Measurements from ENCODE around the gene MBD3L2. TPM values are rescaled to one million over a fixed set of nuclear protein-coding genes. Genes with fewer than 3 reads are reported as not detected.
"Not testable (repeated sequence)": the region's sequence is repeated elsewhere in the genome, so short reads cannot be mapped to it uniquely, and the experiment has no call there.

The MBD3L2 gene
- total RNA-seq: not detected

- H3K27ac ChIP-seq; DNase-seq; H3K36me3 ChIP-seq; H3K4me3 ChIP-seq (replicated peaks in 1 of 3); H3K27me3 ChIP-seq; H3K4me1 ChIP-seq; H3K9me3 ChIP-seq; intact Hi-C loops (cut with DNase I): not testable (repeated sequence)
- WGBS, 2 donors: no CpG with 5 or more reads among the region's 7 CpGs
Observed at GRCh38 chr19:7049021-7049420, at the start of gene MBD3L2. MBD3L2 (plus strand) TSS chr19:7049321; CDS start chr19:7049374, 53 bp downstream.

GRCh38 chr19:6999933-7000332 is 49.2 kb upstream of the MBD3L2 start:
- 73% methylated on average over 7 of the region's 7 CpGs for WGBS, 2 donors

DNA sequence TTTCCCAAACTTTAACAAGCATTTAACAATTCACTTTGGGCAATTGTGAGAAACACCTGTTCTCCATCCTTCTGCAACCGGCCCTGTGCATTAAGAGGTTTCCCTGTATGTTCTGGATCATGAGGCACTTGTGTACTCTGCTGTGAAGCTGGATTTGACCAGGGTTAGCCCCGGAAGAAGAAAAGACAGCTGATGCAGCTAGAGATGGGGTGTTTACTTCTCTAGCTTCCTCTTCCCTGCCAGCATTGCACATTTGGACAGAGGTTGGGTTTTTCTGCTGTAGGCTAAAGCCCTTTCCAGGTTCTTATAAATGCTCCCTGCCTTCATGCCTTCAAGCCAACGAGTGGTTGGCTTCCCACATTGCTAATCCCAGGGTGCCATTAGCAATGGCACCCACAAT is 48.8 kb upstream of the MBD3L2 start:
- Histone ChIP-seq H3K4me3 (replicated peaks in 1 of 3) (no peak overlapping the region), H3K36me3 (no peaks in the 10 kb centered on the region), H3K4me1 (no peaks in the 10 kb centered on the region), H3K27ac (no peak overlapping the region), H3K27me3 (no peaks in the 10 kb centered on the region), H3K9me3 (no peaks in the 10 kb centered on the region)
- intact Hi-C loops (cut with DNase I): no loop called here
- no peak for DNase-seq
- 61 to 70% methylated on average over 3 of the region's 3 CpGs for WGBS, 2 donors
- TF ChIP-seq POLR2A (IDR thresholded peaks at IDR 0.05): no peak

More at GRCh38 chr19:6999933-7000332, 49.2 kb upstream of the MBD3L2 start:
- Histone ChIP-seq H3K27ac (no peak overlapping the region), H3K27me3 (no peaks in the 10 kb centered on the region), H3K36me3 (no peaks in the 10 kb centered on the region), H3K9me3 (no peaks in the 10 kb centered on the region), H3K4me3 (replicated peaks in 1 of 3) (no peak overlapping the region), H3K4me1 (no peaks in the 10 kb centered on the region)
- intact Hi-C loops (cut with DNase I): no loop called here
- TF ChIP-seq POLR2A (IDR thresholded peaks at IDR 0.05): no peak
- DNase-seq: no peak

- TF ChIP-seq POLR2A (IDR thresholded peaks at IDR 0.05): no peak
- no peak for TF ChIP-seq CTCF (IDR thresholded peaks at IDR 0.05)
- H3K9me3 ChIP-seq: no peaks in the 10 kb centered on the region
- 68 to 69% methylated on average over 1 of the region's 1 CpG for WGBS, 2 donors
- H3K27me3 ChIP-seq: no peaks in the 10 kb centered on the region
- no peak overlapping the region for H3K4me3 ChIP-seq (replicated peaks in 1 of 3)
- no peak for DNase-seq
- no peak overlapping the region for H3K27ac ChIP-seq
- H3K36me3 ChIP-seq: no peaks in the 10 kb centered on the region
- H3K4me1 ChIP-seq: no peaks in the 10 kb centered on the region
- intact Hi-C loops (cut with DNase I): no loop called here
Observed at GRCh38 chr19:7000816-7001215, 48.3 kb upstream of the MBD3L2 start.

DNA sequence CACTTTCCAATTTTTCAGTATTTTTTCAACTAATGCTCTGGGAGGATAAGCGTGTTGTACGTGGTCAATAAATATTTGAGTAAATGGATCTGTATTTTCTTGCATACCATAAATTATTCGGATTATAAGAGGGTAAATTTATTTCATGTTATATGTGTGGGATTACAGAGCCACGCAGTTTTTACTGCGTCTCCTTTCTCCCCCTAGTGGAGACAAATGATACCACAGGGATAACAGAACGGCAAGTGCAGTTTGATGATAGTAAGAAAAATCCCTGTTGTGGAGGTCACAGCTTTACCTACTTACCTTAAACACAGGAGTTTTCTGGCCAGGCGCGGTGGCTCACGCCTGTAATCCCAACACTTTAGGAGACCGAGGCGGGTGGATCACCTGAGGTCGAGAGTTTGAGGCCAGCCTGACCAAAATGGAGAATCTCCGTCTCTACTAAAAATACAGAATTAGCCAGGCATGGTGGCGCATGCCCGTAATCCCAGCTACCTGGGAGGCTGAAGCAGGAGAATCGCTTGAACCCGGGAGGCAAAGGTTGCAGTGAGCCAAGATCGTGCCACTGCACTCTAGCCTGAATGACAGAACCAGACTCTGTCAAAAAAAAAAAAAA is 44.7 kb upstream of the MBD3L2 start:
- intact Hi-C loops (cut with DNase I): no loop called here
- Histone ChIP-seq H3K27me3 (no peaks in the 10 kb centered on the region), H3K4me3 (replicated peaks in 1 of 3) (no peak overlapping the region), H3K36me3 (no peaks in the 10 kb centered on the region), H3K27ac (no peak overlapping the region), H3K9me3 (no peaks in the 10 kb centered on the region), H3K4me1 (no peaks in the 10 kb centered on the region)
- TF ChIP-seq POLR2A (IDR thresholded peaks at IDR 0.05): no peak
- no peak for TF ChIP-seq CTCF (IDR thresholded peaks at IDR 0.05)
- no peak for DNase-seq
- 90 to 93% methylated on average over 18 of the region's 18 CpGs for WGBS, 2 donors

GRCh38 chr19:7006135-7006704 is 42.9 kb upstream of the MBD3L2 start:
- H3K4me1 ChIP-seq: no peaks in the 10 kb centered on the region
- no peak for TF ChIP-seq CTCF (IDR thresholded peaks at IDR 0.05)
- no peak for TF ChIP-seq POLR2A (IDR thresholded peaks at IDR 0.05)
- H3K27me3 ChIP-seq: no peaks in the 10 kb centered on the region
- no peak overlapping the region for H3K4me3 ChIP-seq (replicated peaks in 1 of 3)
- 85 to 90% methylated on average over 11 of the region's 11 CpGs for WGBS, 2 donors
- H3K36me3 ChIP-seq: no peaks in the 10 kb centered on the region
- no peak overlapping the region for H3K27ac ChIP-seq
- intact Hi-C loops (cut with DNase I): no loop called here
- no peaks in the 10 kb centered on the region for H3K9me3 ChIP-seq
- DNase-seq: no peak

All from thyroid gland (tissue), 4 donors.